Islet of Langerhans (tissue), 1 donor: ENCODE results near the gene PRKCZ.

Experiments used
- FAIRE-seq: peaks from one replicate; lab custom pipeline; 2011; peaks lifted over from hg19 to GRCh38; lab: Jason Lieb, UNC

Gene PRKCZ

GRCh38 chr1:2067393-2067792, 17.2 kb downstream of the PRKCZ start:
- FAIRE-seq = no peak

GRCh38 chr1:2067981-2068380, 17.8 kb downstream of the PRKCZ start:
- FAIRE-seq = no peak

- no peak for FAIRE-seq
Measured at GRCh38 chr1:2068951-2069350, 18.7 kb downstream of the PRKCZ start.

- FAIRE-seq = no peak
Measured at GRCh38 chr1:2070016-2070415, 19.8 kb downstream of the PRKCZ start.

- FAIRE-seq = no peak
Measured at GRCh38 chr1:2070800-2071530, 20.8 kb downstream of the PRKCZ start.

GRCh38 chr1:2072109-2072806, 22.0 kb downstream of the PRKCZ start:
- no peak for FAIRE-seq

- no peak for FAIRE-seq
Measured at GRCh38 chr1:2072891-2073290, 22.7 kb downstream of the PRKCZ start.

- FAIRE-seq = no peak
Measured at GRCh38 chr1:2073382-2074230, 23.4 kb downstream of the PRKCZ start.

GRCh38 chr1:2074396-2074795, 24.2 kb downstream of the PRKCZ start:
- FAIRE-seq = no peak

- FAIRE-seq = no peak
Measured at GRCh38 chr1:2074944-2075740, 24.9 kb downstream of the PRKCZ start.

- FAIRE-seq = no peak
Measured at GRCh38 chr1:2076826-2077225, 26.6 kb downstream of the PRKCZ start.

GRCh38 chr1:2078170-2078569, 28.0 kb downstream of the PRKCZ start:
- FAIRE-seq = no peak

- FAIRE-seq = no peak
Measured at GRCh38 chr1:2079396-2080085, 29.3 kb downstream of the PRKCZ start.

GRCh38 chr1:2080140-2080539, 29.9 kb downstream of the PRKCZ start:
- no peak for FAIRE-seq

- no peak for FAIRE-seq
Measured at GRCh38 chr1:2080884-2081283, 30.7 kb downstream of the PRKCZ start.

GRCh38 chr1:2081326-2081885, 31.2 kb downstream of the PRKCZ start:
- FAIRE-seq = no peak

GRCh38 chr1:2082064-2082463, 31.9 kb downstream of the PRKCZ start:
- no peak for FAIRE-seq

GRCh38 chr1:2083666-2084065, 33.5 kb downstream of the PRKCZ start:
- FAIRE-seq = no peak

- no peak for FAIRE-seq
Measured at GRCh38 chr1:2084306-2084705, 34.1 kb downstream of the PRKCZ start.

GRCh38 chr1:2085080-2085479, 34.9 kb downstream of the PRKCZ start:
- FAIRE-seq = no peak

GRCh38 chr1:2086446-2087078, 36.4 kb downstream of the PRKCZ start:
- no peak for FAIRE-seq
